ENCODE measurements around the gene ARHGAP26.

ARHGAP26 gene, protein sequence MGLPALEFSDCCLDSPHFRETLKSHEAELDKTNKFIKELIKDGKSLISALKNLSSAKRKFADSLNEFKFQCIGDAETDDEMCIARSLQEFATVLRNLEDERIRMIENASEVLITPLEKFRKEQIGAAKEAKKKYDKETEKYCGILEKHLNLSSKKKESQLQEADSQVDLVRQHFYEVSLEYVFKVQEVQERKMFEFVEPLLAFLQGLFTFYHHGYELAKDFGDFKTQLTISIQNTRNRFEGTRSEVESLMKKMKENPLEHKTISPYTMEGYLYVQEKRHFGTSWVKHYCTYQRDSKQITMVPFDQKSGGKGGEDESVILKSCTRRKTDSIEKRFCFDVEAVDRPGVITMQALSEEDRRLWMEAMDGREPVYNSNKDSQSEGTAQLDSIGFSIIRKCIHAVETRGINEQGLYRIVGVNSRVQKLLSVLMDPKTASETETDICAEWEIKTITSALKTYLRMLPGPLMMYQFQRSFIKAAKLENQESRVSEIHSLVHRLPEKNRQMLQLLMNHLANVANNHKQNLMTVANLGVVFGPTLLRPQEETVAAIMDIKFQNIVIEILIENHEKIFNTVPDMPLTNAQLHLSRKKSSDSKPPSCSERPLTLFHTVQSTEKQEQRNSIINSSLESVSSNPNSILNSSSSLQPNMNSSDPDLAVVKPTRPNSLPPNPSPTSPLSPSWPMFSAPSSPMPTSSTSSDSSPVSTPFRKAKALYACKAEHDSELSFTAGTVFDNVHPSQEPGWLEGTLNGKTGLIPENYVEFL

DNA sequence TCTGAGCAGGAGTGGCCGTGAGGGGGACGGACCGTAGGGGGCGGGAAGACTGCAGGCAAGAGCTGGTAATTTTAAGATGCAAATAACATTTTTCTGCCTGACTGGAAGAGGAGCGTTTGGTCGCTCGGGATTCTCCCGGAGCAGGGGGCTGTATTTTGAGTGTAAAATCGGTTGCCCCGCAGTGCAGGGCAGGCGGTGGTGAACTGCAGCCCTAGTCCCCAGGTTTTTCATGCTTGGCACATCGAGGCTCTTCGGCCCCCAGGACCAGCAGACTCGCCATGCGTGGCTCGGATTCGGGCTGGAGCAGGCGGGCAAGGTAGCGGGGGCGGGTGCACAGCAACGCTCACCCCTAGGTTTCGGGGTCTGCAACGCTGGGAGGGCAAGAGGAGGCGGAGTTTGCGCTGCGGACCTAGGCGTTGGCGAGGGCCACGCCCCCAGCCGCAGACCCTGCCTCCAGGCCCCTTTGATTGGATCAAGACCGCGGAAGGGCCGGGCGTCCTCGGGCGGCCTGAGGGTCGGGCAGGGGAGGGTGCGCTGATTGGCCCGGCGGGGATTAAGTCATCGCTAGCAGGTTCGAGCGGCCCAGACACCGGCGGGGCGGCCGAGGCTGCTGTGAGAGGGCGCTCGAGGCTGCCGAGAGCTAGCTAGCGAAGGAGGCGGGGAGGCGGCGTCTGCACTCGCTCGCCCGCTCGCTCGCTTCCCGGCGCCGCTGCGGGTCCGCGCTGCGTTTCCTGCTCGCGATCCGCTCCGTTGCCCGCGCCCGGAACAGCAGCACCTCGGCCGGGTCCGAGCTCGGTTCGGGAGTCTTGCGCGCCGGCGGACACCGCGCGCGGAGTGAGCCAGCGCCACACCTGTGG lies at the start of gene ARHGAP26:
ARHGAP26 (plus strand) TSS at position 585 of the 857 bp plus-strand sequence. CDS start 385 bp downstream, outside the sequence.
- peak; percentile 86 for DNase-seq

DNA sequence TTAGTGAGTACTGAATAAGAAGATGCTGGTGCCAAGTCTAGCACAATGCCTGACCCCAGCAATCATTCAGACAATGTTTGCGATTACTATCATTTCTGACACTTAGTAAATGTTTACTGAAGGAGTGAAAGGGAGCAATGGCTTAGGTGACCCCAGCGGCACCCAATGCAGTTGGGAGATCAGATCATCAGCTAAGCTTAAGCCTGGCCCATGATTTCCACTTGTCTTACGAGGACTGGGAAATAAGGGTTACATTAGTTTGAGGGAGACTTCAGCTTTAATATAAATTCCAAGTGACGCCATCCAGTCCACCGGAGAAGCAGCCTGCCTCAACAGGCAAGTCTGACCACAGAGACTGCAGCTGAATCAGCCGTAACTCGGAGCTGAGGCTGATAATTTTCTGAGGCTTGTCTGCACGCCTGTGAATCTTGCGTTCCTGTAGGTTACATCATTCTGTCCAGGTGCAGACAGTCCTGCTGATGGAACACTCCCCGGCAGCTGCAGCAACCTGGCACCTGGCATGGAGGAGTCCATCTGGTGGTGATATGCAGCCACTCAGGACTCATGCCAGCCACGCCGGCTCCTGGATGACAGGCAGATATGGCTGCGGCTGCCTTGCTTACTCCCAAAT lies 49.4 kb upstream of the ARHGAP26 start:
- DNase-seq, result peak; percentile 6

DNA sequence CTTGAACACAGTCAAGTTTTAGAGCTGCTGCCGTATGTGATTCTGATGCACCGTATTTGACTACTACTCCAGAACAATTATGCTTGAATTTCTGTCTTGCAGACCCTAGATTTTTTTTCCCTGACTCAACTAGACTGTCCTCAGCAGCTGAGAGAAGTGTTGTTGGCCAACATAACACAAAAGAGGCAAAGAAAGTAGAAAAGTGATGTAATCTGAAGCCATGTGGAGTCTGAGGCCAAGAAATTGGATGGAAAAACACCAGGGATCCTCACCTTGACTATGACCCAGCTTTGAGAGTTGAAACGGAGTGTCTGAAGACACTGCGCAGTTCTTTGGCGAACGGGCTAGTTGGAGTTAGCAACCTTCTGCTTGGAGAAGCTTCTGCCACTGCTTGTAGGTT lies 48.0 kb upstream of the ARHGAP26 start:
- no peak for DNase-seq

DNA sequence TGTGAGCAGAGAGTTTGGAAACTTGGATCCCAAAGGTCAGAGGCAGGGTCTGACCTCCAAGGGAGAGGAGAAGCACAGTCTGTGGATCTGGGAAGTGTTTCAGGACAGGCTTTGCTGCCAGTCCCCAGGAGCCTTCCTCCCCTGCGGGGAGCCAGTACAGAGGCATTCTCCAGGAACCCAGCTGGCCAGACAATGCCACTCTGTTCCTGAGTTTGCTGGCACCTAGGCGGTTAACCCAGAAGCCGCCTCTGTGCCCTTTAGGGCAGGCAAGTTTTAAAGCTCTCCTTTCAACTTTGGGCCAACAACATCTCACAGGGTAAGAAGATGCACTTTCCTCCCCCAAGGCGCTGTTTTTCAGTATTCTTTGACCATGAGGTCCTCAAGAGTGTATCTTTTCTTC lies 47.3 kb upstream of the ARHGAP26 start:
- DNase-seq, result no peak

- no peak for DNase-seq
Observed at GRCh38 chr5:142724821-142725220, 45.4 kb upstream of the ARHGAP26 start.

DNA sequence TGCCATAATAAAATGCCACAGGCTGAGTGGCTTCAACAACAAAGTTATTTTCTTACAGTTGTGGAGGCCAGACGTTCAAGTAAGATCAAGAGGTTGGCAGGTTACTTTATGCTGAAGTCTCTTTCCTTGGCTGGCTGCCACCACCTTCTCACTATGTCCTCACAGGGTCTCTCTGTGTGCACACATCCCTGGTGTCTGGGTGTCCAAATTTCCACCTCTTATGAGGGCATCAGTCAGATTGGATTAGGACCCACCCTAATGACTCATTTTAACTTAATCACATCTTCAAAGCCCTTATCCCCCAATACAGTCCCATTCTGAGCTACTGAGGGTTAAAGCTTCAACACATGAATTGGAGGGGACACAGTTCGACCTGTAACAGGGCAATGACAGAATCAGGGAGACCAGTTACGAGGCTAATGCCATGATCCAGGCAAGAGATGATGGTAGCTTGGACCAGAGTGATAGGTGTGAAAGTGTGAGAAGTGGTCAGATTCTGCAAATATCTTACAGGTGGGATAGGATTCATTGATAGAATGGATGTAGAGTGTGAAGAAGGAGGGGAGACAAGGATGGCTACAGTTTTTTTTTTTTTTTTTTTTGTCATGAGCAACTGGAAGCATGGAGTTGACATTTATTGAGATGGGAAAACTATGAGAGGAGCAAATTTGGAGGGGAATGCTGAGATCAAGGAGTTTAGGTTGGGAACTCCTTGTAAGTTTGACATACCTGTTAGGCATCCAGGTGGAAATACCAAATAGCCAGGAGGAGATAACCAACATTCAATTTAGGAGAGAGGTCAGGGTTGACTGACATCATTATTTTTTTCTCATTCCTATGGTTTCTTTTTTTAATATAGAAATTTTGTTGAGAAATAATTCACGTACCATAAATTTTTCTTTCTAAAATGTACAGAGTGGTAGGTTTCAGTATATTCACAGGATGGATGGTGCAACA lies 44.7 kb upstream of the ARHGAP26 start:
- DNase-seq, result no peak

- no peak for DNase-seq
Observed at GRCh38 chr5:142726188-142726731, 43.9 kb upstream of the ARHGAP26 start.

- no peak for DNase-seq
Observed at GRCh38 chr5:142727735-142728047, 42.5 kb upstream of the ARHGAP26 start.

DNA sequence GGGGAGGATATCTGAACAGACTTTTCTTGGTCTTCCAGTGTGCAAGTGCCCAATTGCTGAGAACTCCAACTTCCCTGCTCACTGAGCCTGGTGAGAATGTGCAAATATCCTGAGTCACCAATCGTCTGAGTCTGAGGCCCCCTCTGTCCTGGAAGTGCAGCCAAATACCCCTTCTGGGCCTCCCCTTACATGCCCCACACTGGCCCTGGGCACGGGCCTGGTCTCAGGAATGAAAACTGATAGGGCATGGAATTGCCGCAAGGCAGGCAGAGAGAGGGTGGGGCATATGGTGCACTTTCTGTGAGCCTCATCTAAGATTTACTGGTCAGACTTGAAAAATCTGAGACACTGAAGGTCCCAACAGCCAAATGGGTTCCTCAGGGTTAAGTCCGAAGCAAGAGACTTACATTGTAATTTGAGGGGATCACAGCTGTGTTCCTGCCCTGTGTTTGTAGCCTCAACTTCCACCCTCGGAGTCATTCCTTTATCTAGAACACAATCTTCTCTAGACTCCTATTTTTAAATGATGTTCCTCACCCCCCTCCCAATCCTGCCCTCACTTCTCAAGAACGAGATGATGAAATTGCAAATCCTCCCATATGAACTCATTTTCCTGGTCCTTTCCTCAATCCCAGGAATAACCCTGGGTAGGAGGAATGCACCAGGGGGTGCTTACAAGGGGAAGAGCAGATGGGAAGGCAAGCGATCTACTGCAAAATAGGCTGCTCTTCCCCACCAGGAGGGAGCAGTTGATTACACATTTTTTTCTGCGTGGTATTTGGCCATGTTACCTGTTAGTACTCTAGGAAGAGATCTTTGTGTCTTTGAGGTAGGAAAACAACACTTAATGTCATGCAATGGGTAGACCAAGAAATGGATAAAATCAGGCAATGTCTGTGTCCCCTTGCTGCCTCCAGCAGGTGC lies 34.6 kb upstream of the ARHGAP26 start:
- no peak for DNase-seq

DNA sequence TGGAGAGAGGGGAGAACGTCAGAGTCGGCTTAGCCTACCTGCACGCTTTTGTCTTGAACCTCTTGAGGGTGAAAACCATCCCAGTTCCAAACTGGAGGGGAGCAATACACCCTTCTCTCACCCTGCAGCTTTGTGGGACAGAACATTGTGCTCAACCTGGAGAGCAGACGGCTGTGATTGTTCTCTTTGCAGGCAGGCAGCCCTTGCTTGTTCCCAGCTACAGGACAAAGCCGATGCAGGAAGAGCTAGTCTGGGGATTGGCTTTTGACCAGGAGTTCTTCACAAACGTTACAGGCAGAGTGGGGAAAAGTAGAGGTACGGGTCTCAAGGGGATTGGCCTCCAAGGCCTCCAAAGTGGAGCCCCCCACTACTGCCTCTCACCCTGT lies 33.9 kb upstream of the ARHGAP26 start:
- DNase-seq, result no peak

DNA sequence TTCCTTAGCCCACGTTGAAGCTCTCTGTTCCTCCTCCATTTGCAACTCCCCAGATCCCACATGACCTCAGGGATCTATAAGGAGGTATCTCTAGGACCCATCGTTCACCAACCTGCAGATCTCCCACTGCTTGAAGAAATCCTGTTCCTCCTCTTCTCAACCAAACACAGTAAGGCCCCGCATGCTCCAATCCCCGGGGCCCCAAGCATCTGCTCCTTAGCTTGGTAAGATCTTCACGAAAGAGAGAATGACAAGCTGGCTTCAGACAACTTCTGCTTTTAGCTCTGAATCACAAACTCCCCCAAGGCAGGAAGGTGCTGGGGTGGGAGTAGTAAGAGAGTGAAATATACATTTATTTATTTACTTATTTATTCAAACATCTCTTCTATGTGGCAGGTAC lies 33.0 kb upstream of the ARHGAP26 start:
- DNase-seq, result no peak

GRCh38 chr5:142740474-142741242 lies 29.5 kb upstream of the ARHGAP26 start:
- no peak for DNase-seq

DNA sequence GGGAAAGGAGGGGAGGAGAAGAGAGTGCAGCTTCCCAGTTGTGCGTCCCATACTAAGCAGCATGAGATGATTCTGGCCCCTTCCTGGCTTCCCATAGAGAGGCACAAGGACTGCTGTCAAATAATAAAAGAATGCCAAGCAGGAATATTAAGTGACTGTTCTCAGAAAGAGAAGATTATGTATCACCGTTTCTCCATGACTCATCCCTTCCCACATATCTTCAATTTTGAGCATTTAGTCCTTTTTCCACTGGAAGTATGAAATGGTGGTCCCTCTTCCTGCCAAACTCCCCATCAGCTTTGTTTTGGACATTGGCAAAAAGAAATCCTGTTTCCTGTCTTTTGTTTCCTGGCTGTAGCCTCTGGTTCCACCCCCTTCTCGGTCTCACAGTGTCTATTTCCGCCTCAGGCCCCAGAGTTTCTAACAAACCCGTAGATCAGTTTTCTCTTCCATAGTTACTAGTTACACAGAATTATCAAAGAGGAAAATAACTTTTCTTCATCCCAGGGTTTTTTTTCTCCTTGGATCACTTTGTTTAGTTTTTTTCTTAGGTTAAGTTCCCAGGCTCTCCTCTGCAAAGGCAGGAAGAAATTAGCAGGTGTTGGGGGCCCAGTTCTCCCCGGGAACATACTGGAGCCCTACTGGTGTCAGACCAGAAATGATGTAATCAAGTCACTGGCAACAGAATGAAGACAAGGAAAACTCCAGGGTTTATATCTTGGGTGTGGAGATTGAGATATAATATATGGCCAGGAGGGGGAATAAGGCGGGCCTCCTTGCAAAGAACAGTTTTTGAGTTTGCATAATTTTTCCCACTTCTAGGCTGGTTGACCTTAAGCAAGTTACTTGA lies 26.4 kb upstream of the ARHGAP26 start:
- no peak for DNase-seq

DNA sequence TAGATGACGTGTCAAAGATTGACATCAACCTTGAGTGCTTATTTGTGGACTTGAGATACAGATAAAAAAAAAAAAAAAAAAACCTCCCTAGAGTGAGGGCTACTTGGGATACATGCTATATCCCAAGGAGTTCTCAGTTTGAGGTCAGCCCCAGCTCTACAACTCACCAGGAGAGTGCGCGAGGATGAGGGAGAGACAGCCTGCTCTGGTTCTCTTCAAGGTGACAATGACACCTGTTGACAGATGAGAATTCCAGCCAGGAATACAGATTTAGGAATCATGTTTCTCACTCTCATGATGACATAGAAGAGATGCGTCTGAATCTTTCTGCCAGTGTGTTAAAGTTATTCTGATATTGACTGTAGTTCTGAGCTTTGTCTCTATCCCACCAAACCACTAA lies 24.9 kb upstream of the ARHGAP26 start:
- DNase-seq, result no peak

DNA sequence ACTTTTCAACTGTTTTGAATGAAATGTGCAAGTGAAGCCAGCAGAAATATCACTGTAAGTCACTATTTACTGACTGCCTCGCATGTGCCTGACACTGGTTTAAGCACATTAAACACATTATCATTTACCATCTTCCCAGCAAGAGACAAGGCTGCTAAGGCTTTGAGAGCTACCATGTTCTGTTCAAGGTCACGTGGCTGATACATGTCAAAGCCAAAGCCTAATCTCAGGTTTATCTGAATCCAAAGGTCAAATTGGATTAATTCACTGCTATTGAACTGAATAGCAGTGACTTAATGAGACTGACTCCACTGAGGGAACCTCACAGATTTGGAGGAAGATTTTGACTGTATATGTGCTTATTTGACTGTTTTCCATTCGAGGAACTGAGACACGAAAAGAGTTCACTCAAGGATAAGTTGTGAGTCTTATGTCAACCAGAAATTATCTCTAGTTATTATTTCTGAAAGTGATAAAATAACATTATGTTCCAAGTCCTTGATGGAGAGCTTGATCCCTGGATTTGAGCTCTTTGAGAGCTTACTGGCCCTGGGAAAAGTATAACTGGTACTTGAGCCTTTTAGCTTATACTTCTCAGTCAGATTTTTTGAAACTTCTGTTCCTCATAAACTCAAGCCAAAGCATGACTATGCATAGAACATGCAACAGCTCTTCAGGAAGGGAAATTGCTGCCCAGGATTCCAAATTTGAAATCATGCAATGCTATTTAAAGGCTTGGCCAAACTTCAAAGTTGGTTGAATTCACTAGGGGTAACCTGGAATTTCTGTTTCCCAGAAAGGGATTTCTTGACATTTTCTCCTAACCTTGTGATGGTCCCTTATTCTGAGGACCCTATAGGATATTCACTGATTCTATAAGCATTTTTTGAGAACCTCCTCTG lies 23.4 kb upstream of the ARHGAP26 start:
- no peak for DNase-seq

- DNase-seq, result no peak
Observed at GRCh38 chr5:142748132-142748531, 22.0 kb upstream of the ARHGAP26 start.

DNA sequence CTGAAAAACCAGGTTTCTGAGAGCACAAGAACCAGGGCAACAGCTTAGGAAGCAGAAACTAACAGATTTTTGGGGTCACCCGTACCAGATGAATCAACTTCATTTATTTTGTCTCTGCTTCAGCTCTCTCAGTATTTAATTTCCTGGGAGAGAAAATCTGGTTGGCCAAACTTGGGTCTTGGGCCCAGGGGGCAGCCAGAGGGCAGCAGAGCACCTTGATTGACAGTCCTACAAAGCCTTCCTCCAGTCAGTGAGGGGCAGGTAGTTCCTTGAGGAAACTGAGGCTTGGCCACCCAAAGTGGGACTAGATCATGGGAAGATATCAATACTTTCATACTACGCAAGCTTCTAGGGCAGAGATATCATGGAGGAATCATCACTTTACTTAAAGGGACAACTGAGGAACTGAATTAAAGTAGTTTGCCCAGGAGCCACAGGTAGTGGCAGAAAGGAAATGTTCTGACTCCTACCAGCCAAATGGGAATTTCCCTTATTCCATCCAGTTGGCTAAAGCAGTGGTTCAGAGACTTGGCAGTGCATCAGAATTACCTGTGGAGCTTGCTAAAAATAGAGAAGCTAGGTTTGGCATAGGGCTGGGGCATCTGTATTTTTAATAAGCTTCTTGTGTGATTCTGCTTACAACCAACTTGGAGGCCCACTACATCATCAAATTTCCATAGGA lies 21.5 kb upstream of the ARHGAP26 start:
- no peak for DNase-seq
